Cardiac septum (tissue), 1 donor: ENCODE results near the gene TSPAN4. TPM values are rescaled to one million over a fixed set of nuclear protein-coding genes. Genes with fewer than 3 reads are reported as not detected.
A peak's percentile ranks its signal among the peaks of the same experiment; 100 is the strongest.

Experiments used
- DNase-seq: peaks from one replicate; pipeline ENCODE4 v3.0.0-alpha.2; 2020; ENCODE audit warnings: low spot score
- intact Hi-C: fragments of 100-400 bp; cut with DNase I; formaldehyde crosslinking; loops from one replicate; pipeline ENCODE4 v1.14.0; 2022
- total RNA-seq: library from RNA; stranded (reverse); fragmentation: NEBNext Ultra II Directional; extraction: Animal tissue kit (Norgen Biotek cat#: 25700); gene quantifications from one replicate; pipeline ENCODE4 v1.2.1, GENCODE V29; 2021
- donor health status: DM: no; HTN: no; CAD: no.

The TSPAN4 gene
- total RNA-seq, 1 donor from 2014 or later: 27.9 TPM

GRCh38 chr11:821512-822371, 20.9 kb upstream of the TSPAN4 start:
- intact Hi-C loops: no loop called here
- DNase-seq: peak; percentile 84

GRCh38 chr11:823441-824291, 19.0 kb upstream of the TSPAN4 start:
- intact Hi-C loops: no loop called here
- no peak for DNase-seq

GRCh38 chr11:824292-824880, 18.3 kb upstream of the TSPAN4 start:
- intact Hi-C loops: no loop called here
- no peak for DNase-seq

- DNase-seq: no peak
- intact Hi-C loops: no loop called here
These were observed 17.7 kb upstream of the TSPAN4 start for GRCh38 chr11:824942-825341.

- no peak for DNase-seq
- intact Hi-C loops: no loop called here
These were observed 17.1 kb upstream of the TSPAN4 start for GRCh38 chr11:825366-826226.

GRCh38 chr11:826227-826621, 16.4 kb upstream of the TSPAN4 start:
- DNase-seq: no peak
- intact Hi-C loops: no loop called here

GRCh38 chr11:826836-827145, 15.9 kb upstream of the TSPAN4 start:
- intact Hi-C loops: no loop called here

GRCh38 chr11:827146-827896, 15.3 kb upstream of the TSPAN4 start:
- intact Hi-C loops: no loop called here
- no peak for DNase-seq

More at GRCh38 chr11:826836-827145, 15.9 kb upstream of the TSPAN4 start:
- DNase-seq: no peak

- DNase-seq: no peak
- intact Hi-C loops: no loop called here
These were observed 14.8 kb upstream of the TSPAN4 start, which contains the start of gene CRACR2B for GRCh38 chr11:827897-828192. Gene CRACR2B, plus strand, starts transcription at chr11:827919. Its CDS starts 689 bp downstream, at chr11:828608.

- no peak for DNase-seq
- intact Hi-C loops: no loop called here
These were observed 14.0 kb upstream of the TSPAN4 start for GRCh38 chr11:828506-829175.

- peak; percentile 83 for DNase-seq
- intact Hi-C loops: no loop called here
These were observed 13.3 kb upstream of the TSPAN4 start for GRCh38 chr11:829176-829846.

GRCh38 chr11:829847-830294, 12.8 kb upstream of the TSPAN4 start:
- intact Hi-C loops: no loop called here
- DNase-seq: no peak

- peak; percentile 84 for DNase-seq
- intact Hi-C loops: no loop called here
These were observed 12.1 kb upstream of the TSPAN4 start for GRCh38 chr11:830295-831117.

GRCh38 chr11:831118-831864, 11.4 kb upstream of the TSPAN4 start:
- DNase-seq: no peak
- intact Hi-C loops: no loop called here

- intact Hi-C loops: no loop called here
These were observed 10.6 kb upstream of the TSPAN4 start for GRCh38 chr11:831961-832528.

GRCh38 chr11:832529-833113, 10.0 kb upstream of the TSPAN4 start, which contains the start of gene CD151:
Gene CD151, plus strand, starts transcription at chr11:832952. Its CDS starts 3,118 bp downstream, at chr11:836070.
- intact Hi-C loops: no loop called here
- DNase-seq: peak; percentile 81

More at GRCh38 chr11:831961-832528, 10.6 kb upstream of the TSPAN4 start:
- DNase-seq: no peak
